GM20000 (cell line): ENCODE measurements around the gene TMCC1.
"Not testable (repeated sequence)": the region's sequence is repeated elsewhere in the genome, so short reads cannot be mapped to it uniquely, and the experiment has no call there.

Source experiments
- DNase-seq: peaks from one replicate; pipeline ENCODE4 v3.0.0; 2012; ENCODE audit warnings: low spot score
- TF ChIP-seq, protein P1 (sequence below): IDR thresholded peaks from 2 replicates; pipeline ENCODE4 v1.5.1; 2012; ENCODE audit warnings: mild to moderate bottlenecking, control low read depth; ENCODE audit errors: extremely low read depth, missing control alignments

TMCC1 gene

GRCh38 chr3:129645286-129645685 is 248.2 kb downstream of the TMCC1 start:
- DNase-seq = no peak
- TF ChIP-seq, protein P1, sequence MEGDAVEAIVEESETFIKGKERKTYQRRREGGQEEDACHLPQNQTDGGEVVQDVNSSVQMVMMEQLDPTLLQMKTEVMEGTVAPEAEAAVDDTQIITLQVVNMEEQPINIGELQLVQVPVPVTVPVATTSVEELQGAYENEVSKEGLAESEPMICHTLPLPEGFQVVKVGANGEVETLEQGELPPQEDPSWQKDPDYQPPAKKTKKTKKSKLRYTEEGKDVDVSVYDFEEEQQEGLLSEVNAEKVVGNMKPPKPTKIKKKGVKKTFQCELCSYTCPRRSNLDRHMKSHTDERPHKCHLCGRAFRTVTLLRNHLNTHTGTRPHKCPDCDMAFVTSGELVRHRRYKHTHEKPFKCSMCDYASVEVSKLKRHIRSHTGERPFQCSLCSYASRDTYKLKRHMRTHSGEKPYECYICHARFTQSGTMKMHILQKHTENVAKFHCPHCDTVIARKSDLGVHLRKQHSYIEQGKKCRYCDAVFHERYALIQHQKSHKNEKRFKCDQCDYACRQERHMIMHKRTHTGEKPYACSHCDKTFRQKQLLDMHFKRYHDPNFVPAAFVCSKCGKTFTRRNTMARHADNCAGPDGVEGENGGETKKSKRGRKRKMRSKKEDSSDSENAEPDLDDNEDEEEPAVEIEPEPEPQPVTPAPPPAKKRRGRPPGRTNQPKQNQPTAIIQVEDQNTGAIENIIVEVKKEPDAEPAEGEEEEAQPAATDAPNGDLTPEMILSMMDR = no peak

DNA sequence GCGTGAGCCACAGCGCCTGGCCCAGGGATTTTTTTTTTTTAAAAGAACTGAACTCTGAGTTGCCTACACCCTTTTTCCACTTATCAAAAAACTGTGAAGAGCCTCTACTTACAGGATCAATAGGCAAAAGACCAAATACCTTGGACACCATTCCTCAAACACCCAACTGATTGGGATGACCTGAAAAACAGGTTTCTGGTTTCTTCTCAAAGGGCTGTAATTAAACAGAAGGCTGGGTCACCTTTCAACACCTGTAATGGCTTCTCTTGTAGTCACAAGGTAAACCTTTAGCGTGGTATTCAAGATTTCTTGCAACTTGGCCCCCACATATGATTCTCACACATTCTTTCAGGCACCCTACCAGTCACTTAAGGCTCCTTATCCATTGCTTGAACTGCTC is 248.7 kb downstream of the TMCC1 start:
- TF ChIP-seq, protein P1 = no peak
- no peak for DNase-seq

DNA sequence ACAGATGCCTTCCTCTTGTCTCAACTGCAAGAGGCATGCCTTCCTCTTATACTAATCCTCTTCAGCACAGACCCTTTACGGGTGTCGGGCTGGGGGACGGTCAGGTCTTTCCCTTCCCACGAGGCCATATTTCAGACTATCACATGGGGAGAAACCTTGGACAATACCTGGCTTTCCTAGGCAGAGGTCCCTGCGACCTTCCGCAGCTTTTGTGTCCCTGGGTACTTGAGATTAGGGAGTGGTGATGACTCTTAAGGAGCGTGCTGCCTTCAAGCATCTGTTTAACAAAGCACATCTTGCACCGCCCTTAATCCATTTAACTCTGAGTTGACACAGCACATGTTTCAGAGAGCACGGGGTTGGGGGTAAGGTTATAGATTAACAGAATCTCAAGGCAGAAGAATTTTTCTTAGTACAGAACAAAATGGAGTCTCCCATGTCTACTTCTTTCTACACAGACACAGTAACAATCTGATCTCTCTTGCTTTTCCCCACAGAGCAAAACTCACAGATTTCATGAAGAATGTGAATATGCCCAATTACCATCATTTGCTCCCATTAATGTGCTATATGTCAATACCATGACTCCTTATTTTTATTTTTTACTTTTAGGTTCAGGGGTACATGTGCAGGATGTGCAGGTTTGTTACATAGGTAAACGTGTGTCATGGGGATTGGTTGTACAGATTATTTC is 251.8 kb downstream of the TMCC1 start:
- DNase-seq = not testable (repeated sequence)

DNA sequence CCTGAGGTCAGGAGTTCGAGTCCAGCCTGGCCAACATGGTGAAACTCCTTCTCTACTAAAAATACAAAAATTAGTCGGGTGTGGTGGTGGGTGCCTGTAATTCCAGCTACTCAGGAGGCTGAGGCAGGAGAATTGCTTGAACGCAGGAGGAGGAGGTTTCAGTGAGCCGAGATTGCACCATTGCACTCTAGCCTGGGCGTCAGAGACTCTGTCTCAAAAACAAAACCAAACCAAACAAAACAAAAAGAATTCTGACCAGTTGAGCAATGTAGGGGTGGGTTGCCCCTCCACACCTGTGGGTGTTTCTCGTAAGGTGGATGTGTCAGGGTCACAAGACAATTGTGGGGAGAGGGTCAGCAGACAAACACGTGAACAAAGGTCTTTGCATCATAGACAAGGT is 252.5 kb downstream of the TMCC1 start:
- not testable (repeated sequence) for DNase-seq

DNA sequence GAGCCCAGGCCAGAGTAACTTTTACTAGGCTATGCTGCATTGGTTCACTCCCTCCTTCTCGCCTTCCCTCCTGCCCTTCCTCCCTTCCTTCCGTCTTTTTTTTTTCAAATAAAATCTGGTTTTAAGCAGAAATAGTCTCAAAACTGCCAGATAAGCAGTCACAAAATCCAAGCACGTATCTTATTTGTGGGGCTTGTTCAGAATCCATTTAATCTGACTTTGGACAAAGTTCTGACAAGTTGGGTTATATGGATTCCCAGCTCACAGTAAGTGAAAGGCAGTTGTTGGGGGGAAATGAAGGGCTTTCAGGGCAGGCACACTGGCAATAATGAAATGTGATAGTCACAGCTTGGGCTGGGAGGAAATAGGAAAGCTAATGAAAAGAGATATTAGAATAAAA is 255.0 kb downstream of the TMCC1 start:
- TF ChIP-seq, protein P1 = no peak
- DNase-seq = no peak

DNA sequence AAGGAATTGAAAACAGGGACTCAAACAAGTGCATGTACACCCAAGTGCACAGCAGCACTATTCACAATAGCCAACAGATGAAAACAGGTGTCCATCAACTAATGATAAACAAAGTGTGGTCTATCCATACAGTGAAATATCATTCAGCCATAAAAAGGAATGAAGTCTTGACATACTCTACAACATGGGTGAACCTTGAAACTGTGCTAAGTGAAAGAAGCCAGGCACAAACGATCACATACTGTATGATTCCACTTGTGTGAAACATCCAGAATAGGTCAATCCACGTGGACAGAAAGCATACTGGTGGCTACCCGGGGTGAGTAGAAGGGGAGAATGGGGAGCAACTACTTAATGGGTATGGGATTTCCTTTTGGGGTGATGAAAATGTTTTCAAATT is 257.4 kb downstream of the TMCC1 start:
- TF ChIP-seq, protein P1 = no peak
- no peak for DNase-seq

DNA sequence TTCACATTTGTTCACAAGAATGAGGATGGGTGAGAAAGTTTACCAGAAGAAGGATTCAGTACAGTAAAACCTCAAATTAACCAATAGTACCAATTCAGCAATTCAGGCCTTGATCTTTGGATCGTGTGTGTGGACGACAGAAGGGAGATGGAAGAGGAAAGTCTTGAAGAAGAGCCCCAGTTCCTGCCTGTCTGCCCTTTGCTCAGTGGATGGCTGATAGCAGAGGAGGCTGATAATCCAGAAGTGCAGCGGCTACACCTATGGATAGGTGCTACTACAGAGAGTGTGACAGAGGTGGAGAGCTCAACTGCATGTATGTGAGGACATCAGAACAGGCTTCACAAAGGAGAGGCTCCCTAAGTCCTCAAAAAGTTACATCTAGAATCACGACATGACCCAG is 257.9 kb downstream of the TMCC1 start:
- TF ChIP-seq, protein P1 = no peak
- DNase-seq = no peak

DNA sequence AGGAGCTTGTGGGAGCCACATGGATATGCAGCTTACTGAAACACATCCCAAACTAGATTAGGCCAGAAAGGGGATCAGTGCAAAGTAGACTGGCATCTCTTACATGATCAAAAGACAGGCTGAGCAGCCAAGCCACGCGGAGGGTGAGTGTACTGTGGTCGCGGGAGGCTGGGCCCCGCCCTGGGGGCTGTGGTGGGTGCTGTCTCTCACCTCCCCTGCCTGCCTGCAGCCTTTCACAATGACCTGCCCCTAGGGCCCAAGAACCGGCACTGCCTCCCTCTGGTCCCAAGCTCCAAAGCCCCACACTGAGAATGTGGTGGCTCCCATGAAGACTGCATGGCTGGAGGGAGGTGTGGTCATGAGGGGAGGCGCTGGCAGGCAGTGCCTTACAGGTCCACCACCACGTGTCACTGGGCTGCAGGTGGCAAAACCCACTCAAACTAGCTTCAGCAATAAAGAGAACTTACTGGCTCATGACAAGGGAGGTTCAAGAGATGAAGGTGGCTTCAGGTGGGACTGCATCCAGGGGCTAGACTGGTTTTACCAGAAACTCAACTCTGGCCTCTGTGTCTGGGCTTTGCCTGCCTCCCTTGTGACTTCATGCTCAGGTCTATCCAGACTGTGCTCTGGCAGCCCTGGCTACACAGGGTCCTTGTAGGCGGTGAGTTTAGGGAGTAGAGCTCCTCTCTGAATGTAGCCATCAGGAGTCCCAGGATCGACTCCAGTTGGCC is 259.6 kb downstream of the TMCC1 start:
- TF ChIP-seq, protein P1 = no peak
- no peak for DNase-seq
